NT2/D1 (cell line): ENCODE data around the gene DNAH8.

Experiments
- DNase-seq: peaks from one replicate; pipeline ENCODE4 v3.0.0-alpha.2; 2011; ENCODE audit warnings: low read depth, low spot score
- H3K27me3 ChIP-seq: 2 replicates; pipeline ENCODE4 v1.6.0; 2011; ENCODE audit warnings: mild to moderate bottlenecking; ENCODE audit not compliant: insufficient read length, insufficient read depth
- H3K36me3 ChIP-seq: 2 replicates; pipeline ENCODE4 v1.6.1; 2011; ENCODE audit warnings: mild to moderate bottlenecking, low read length, mixed read lengths; ENCODE audit not compliant: insufficient read depth, insufficient read length
- H3K4me1 ChIP-seq: 2 replicates; pipeline ENCODE4 v1.5.1; 2011; ENCODE audit not compliant: insufficient read depth, insufficient read length
- H3K4me3 ChIP-seq: 2 replicates; pipeline ENCODE4 v1.5.1; 2011; ENCODE audit warnings: low read depth; ENCODE audit not compliant: insufficient read length
- H3K9ac ChIP-seq: 2 replicates; pipeline ENCODE4 v1.6.0; 2011; ENCODE audit warnings: low read depth; ENCODE audit not compliant: insufficient read length
- H3K9me3 ChIP-seq: 2 replicates; pipeline ENCODE4 v1.5.1; 2011; ENCODE audit warnings: mild to moderate bottlenecking, low read length; ENCODE audit not compliant: insufficient read depth
- SUZ12 ChIP-seq: IDR thresholded peaks from 2 replicates; pipeline ENCODE4 v1.6.1; 2011; ENCODE audit not compliant: insufficient read length, insufficient read depth; ENCODE audit errors: extremely low read depth
- YY1 ChIP-seq: IDR thresholded peaks from 2 replicates; pipeline ENCODE4 v1.6.1; 2011; ENCODE audit not compliant: insufficient read length, insufficient read depth
- ZNF274 ChIP-seq: IDR thresholded peaks from 2 replicates; pipeline ENCODE4 v1.6.1; 2011; ENCODE audit warnings: mild to moderate bottlenecking, low read depth, low read length

The DNAH8 gene

DNA sequence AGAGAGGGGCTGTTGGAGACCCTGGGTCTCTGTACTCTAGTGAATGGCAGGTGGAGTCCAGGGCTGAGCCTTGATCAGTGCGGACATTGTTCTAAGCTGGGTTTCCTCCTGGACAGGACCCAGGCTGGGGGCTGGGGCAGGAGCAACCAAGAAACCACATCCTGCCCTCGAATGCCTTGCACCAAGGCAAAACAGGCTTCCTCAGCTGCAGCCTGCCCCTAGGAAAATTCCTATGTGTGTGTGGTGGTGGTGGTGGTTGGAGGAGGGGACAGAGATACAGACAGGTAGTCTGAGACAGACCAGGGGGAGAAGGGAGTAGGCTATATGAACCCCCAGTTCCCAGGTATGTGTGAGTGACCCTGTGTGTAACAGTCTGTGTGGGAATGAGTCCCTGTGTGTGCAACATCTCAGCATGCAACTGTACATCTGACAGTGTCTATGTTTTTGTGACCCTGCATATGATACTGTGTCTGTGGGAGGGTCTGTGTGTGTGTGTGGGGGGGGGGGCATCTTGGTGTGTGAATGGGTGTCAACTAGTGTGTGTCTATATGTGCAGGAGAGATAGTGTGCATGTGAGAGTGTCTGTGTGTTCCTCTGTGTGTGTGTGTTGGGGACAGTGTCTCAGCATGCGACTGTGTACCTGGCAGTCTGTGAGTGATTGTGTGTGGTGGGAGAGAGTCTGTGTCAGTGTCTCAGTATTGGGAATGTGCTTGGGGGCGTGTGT, 336.4 kb downstream of the DNAH8 start:
- Histone ChIP-seq H3K9ac (no peak overlapping the region), H3K27me3 (peaks cover 41% of the 10 kb centered on the region), H3K36me3 (no peaks in the 10 kb centered on the region), H3K4me3 (no peak overlapping the region), H3K9me3 (no peaks in the 10 kb centered on the region), H3K4me1 (peaks cover 6% of the 10 kb centered on the region)
- TF ChIP-seq YY1 (no peak), SUZ12 (no peak), ZNF274 (no peak)
- no peak for DNase-seq

DNA sequence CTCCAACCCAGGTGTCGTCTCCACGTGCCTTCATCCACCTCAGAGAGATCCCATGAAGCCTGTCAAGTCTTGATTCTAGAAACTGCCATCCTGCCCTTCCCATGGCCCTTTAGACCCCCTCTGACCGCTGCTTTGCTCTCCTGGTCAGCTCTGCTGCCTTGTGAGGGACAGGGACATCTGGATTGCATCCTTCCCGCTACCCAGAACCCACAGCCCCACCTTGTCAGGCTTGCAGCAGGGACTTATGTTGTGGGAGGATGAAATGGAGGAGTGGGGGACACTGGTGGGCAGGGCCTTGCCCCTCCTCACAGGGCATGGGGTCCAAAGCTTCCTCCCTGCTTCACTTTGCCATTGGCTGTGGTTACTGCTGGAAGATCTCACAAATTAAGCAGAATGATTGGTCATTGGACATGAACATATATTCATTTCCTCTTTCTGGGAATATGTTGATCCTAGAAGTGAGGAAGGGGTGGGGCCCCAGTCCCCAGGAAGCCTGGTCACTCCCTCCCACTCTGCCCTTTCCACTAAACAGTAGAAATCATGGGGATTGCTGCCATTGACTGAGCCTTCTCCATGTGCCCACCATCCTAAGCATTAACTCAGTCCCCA, 338.0 kb downstream of the DNAH8 start:
- DNase-seq: no peak
- Histone ChIP-seq H3K9ac (no peak overlapping the region), H3K36me3 (no peaks in the 10 kb centered on the region), H3K9me3 (no peaks in the 10 kb centered on the region), H3K4me1 (peaks cover 3% of the 10 kb centered on the region), H3K27me3 (peaks cover 25% of the 10 kb centered on the region), H3K4me3 (no peak overlapping the region)
- no peak for TF ChIP-seq SUZ12
- TF ChIP-seq YY1: no peak
- no peak for TF ChIP-seq ZNF274

DNA sequence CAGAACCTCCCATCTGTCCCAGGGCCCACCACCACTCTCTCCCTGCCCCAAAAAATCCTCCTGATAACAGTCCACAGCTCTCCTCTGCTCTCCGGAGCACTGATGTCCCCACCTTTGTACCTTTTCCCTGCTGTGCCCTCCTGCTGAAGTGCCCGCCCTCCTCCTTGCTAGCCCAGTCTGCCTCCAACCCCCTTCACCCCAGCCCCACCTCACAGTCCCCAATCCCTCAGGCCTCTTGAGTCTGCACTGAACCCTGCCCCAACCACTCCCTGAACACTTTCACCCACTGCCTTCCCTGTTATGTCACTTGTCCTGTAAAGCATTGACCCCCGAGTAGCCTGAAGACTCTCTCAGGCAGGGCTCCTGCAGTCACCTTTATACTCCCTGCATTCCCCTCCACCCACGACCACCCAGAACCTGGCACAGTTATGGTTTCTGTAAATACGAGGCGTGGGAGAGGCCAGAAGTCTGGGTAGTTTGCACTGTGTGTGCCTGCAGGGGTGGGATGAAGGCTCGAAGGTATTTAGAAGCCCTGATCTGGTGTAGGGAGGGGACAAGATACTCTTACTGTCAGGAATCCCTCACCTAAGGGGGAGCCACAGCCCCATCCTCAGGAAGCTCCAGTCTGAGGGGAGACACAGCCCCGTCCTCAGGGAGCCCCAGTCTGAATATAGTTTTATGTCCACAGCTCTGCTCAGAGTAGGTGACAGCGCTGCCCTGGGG, 338.9 kb downstream of the DNAH8 start:
- no peak for DNase-seq
- Histone ChIP-seq H3K4me1 (peaks cover 3% of the 10 kb centered on the region), H3K27me3 (peaks cover 16% of the 10 kb centered on the region), H3K36me3 (no peaks in the 10 kb centered on the region), H3K9ac (no peak overlapping the region), H3K4me3 (no peak overlapping the region), H3K9me3 (no peaks in the 10 kb centered on the region)
- TF ChIP-seq ZNF274 (no peak), YY1 (no peak), SUZ12 (no peak)

DNA sequence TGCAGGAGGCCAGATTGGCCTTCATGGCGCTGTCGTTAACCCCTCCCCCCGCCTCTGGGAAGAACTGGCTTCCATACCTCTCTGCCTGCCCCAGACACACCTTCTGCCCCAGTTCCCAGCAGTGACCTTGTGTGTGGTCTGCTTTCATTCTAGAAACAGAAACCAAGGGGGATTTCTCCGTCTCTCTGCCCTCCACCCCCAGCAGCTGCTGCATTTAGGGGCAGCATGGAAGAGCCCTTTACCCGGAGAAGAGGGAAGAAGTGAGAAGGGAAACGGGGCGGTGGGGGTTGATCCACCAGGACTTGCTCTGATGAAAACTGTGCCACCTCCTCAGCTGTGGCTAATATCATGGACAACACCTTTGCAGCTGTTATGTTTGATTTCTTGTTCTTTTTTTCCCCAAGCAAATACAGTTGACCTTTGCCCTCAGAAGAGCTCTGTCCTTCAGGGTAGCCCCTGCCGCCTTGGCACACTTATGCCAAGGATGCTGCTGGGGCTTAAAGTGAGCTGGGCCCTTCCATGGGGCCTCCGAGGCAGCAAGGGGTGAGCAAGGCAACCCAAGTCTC, 339.5 kb downstream of the DNAH8 start:
- DNase-seq: no peak
- H3K4me3 ChIP-seq: no peak overlapping the region
- H3K27me3 ChIP-seq: peaks cover 10% of the 10 kb centered on the region
- no peaks in the 10 kb centered on the region for H3K9me3 ChIP-seq
- H3K36me3 ChIP-seq: no peaks in the 10 kb centered on the region
- TF ChIP-seq SUZ12: no peak
- TF ChIP-seq ZNF274: no peak
- TF ChIP-seq YY1: no peak
- H3K4me1 ChIP-seq: peaks cover 3% of the 10 kb centered on the region
- H3K9ac ChIP-seq: no peak overlapping the region

DNA sequence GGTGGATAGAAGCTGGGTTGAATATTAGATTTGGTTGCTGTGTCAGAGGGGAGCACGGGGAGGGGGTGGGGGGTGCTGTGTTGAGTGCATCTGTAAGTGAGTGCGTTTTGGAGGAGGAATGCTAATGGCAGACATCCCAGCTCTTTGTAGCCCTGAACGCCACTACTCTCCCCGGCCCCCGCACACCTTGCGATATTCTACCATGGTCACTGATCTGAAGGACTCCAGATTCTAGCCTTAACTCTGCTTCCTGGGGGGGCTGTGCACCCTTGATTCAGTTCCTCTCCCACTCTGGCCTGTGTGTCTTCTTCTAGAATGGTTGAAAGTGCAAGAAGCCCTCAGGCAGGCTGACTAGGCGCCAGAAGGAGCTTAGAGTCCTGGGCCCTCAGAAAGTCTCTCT, 340.6 kb downstream of the DNAH8 start:
- H3K27me3 ChIP-seq: no peaks in the 10 kb centered on the region
- no peaks in the 10 kb centered on the region for H3K9me3 ChIP-seq
- DNase-seq: no peak
- no peaks in the 10 kb centered on the region for H3K36me3 ChIP-seq
- TF ChIP-seq SUZ12: no peak
- TF ChIP-seq ZNF274: no peak
- TF ChIP-seq YY1: no peak
- H3K4me3 ChIP-seq: no peak overlapping the region
- H3K4me1 ChIP-seq: peaks cover 3% of the 10 kb centered on the region
- no peak overlapping the region for H3K9ac ChIP-seq

DNA sequence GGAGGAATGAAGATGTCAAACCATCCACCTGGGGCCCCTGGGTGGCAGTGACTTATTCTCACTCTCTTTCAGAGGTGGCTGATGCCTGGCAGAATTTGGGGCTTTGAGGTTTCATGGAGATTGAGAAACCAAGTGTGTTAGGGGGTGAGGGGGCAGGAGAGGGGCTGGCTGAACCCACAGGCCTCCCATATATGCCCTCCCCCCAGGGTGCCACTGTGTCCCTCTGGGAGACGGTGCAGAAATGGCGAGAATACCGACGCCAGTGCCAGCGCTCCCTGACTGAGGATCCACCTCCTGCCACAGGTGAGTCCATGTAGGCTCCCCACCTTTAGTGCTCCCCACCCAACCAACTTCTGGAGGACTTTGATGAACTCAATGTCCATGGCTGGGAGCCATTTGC, 341.1 kb downstream of the DNAH8 start:
- TF ChIP-seq YY1 (no peak), ZNF274 (no peak), SUZ12 (no peak)
- no peaks in the 10 kb centered on the region for H3K36me3 ChIP-seq
- DNase-seq: no peak
- H3K4me3 ChIP-seq: no peak overlapping the region
- no peaks in the 10 kb centered on the region for H3K9me3 ChIP-seq
- no peaks in the 10 kb centered on the region for H3K27me3 ChIP-seq
- no peak overlapping the region for H3K9ac ChIP-seq
- peaks cover 3% of the 10 kb centered on the region for H3K4me1 ChIP-seq

DNA sequence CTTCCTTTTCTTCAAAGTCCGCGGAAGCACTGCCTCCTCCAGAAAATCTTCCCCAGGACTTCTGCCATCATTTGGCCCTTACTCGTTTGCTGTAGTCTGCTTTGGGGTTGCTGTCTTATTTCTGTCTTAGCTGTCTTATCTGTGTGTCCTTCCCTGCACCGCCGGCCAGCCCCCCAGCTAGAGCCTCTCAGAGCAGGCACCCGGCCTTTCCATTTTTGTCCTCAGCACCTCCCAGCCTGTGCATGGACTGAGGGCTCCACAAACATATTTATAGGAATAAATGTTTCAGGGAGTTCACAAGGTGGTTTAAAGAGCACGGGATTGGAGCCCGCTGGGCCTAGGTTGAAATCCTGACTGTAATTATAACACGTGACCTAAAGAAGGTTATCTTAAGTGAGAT, 341.6 kb downstream of the DNAH8 start:
- Histone ChIP-seq H3K36me3 (no peaks in the 10 kb centered on the region), H3K9me3 (no peaks in the 10 kb centered on the region), H3K27me3 (no peaks in the 10 kb centered on the region), H3K9ac (no peak overlapping the region), H3K4me3 (no peak overlapping the region), H3K4me1 (peaks cover 3% of the 10 kb centered on the region)
- no peak for TF ChIP-seq SUZ12
- TF ChIP-seq YY1: no peak
- TF ChIP-seq ZNF274: no peak
- no peak for DNase-seq
